ENCODE measurements around the gene CD55.

DNA sequence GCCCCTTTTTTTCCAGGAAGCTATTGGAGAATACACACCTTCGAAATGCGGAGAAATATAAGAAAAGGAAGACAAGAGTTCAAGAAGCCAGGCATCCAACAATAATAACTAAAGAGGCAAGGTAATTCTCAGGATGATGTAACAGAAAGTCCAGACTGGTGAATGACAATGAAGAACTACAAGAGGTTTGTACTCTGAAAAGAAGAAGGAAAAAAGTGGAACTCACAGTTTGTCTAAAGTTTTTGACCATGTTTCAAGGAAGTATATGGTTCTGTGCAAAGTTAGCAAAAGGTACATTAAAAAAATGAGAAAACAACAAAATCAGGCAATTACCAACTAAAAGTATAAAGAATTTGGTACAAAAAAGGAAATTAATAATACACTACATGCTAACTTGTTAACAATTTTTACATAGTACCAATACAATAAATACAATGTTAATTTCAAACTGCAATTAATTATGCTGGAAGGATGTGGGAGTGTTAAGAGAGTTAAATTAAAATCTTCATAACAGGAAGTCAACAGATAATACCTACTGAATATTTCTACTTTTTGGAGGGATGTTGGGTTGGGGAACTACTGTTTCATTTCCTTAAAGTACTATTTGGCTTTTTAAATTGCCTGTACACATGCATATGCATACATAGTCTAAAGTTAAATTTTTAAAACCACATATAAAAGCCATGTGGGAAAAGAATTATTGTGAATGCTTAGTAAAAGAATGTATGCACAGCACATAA lies 12.9 kb upstream of the CD55 start:
- TF ChIP-seq, protein P1, sequence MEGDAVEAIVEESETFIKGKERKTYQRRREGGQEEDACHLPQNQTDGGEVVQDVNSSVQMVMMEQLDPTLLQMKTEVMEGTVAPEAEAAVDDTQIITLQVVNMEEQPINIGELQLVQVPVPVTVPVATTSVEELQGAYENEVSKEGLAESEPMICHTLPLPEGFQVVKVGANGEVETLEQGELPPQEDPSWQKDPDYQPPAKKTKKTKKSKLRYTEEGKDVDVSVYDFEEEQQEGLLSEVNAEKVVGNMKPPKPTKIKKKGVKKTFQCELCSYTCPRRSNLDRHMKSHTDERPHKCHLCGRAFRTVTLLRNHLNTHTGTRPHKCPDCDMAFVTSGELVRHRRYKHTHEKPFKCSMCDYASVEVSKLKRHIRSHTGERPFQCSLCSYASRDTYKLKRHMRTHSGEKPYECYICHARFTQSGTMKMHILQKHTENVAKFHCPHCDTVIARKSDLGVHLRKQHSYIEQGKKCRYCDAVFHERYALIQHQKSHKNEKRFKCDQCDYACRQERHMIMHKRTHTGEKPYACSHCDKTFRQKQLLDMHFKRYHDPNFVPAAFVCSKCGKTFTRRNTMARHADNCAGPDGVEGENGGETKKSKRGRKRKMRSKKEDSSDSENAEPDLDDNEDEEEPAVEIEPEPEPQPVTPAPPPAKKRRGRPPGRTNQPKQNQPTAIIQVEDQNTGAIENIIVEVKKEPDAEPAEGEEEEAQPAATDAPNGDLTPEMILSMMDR (IDR thresholded peaks at IDR 0.05) = no peak
- no peak for TF ChIP-seq POLR2AphosphoS5 (IDR thresholded peaks at IDR 0.05; ENCODE audit: low read depth, low read length)
- TF ChIP-seq, protein P2, sequence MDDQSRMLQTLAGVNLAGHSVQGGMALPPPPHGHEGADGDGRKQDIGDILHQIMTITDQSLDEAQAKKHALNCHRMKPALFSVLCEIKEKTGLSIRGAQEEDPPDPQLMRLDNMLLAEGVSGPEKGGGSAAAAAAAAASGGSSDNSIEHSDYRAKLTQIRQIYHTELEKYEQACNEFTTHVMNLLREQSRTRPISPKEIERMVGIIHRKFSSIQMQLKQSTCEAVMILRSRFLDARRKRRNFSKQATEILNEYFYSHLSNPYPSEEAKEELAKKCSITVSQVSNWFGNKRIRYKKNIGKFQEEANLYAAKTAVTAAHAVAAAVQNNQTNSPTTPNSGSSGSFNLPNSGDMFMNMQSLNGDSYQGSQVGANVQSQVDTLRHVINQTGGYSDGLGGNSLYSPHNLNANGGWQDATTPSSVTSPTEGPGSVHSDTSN (IDR thresholded peaks at IDR 0.05) = no peak
- TF ChIP-seq, protein P3, sequence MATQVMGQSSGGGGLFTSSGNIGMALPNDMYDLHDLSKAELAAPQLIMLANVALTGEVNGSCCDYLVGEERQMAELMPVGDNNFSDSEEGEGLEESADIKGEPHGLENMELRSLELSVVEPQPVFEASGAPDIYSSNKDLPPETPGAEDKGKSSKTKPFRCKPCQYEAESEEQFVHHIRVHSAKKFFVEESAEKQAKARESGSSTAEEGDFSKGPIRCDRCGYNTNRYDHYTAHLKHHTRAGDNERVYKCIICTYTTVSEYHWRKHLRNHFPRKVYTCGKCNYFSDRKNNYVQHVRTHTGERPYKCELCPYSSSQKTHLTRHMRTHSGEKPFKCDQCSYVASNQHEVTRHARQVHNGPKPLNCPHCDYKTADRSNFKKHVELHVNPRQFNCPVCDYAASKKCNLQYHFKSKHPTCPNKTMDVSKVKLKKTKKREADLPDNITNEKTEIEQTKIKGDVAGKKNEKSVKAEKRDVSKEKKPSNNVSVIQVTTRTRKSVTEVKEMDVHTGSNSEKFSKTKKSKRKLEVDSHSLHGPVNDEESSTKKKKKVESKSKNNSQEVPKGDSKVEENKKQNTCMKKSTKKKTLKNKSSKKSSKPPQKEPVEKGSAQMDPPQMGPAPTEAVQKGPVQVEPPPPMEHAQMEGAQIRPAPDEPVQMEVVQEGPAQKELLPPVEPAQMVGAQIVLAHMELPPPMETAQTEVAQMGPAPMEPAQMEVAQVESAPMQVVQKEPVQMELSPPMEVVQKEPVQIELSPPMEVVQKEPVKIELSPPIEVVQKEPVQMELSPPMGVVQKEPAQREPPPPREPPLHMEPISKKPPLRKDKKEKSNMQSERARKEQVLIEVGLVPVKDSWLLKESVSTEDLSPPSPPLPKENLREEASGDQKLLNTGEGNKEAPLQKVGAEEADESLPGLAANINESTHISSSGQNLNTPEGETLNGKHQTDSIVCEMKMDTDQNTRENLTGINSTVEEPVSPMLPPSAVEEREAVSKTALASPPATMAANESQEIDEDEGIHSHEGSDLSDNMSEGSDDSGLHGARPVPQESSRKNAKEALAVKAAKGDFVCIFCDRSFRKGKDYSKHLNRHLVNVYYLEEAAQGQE (IDR thresholded peaks at IDR 0.05; ENCODE audit: low read depth, low read length) = no peak
- TF ChIP-seq EP300 (IDR thresholded peaks at IDR 0.05; ENCODE audit: borderline replicate concordance in 1 of 2, low read depth in 1 of 2, low read length in 1 of 2) = no peak
- no peak for TF ChIP-seq RFX5 (IDR thresholded peaks at IDR 0.05; ENCODE audit: low read length)
